Stimulated activated naive CD8-positive, alpha-beta T cell treated with anti-CD3 and anti-CD28 coated beads, Interleukin-15, amount 100 ng/mL, for 72 hours (primary cell): ENCODE results near the gene TTLL11.
A peak's percentile ranks its signal among the peaks of the same experiment; 100 is the strongest.

Experiments
- ATAC-seq: fragments of 150-1000 bp; cut with Tn5 transposase; 2 replicates; pipeline ENCODE4 v1.10.0; 2021; ENCODE audit warnings: mild to moderate bottlenecking, moderate library complexity
- DNase-seq, 2 donors: peaks; one replicate each; pipeline ENCODE4 v3.0.0; 2021 to 2022
- H3K27ac Mint-ChIP-seq, 2 donors: one replicate each; pipeline ENCODE4 v1.8.0; 2022; ENCODE audit warnings: mild to moderate bottlenecking in 2 of 2, mixed read lengths in 2 of 2, moderate library complexity in 2 of 2
- H3K27me3 Mint-ChIP-seq: one replicate; pipeline ENCODE4 v1.8.0; 2022; ENCODE audit warnings: mixed read lengths
- H3K4me1 Mint-ChIP-seq: one replicate; pipeline ENCODE4 v1.8.0; 2022; ENCODE audit warnings: mild to moderate bottlenecking, mixed read lengths
- H3K4me3 Mint-ChIP-seq, 2 donors: one replicate each; pipeline ENCODE4 v1.8.0; 2022; ENCODE audit warnings: mild to moderate bottlenecking in 2 of 2, mixed read lengths in 2 of 2, moderate library complexity in 1 of 2
- H3K9me3 Mint-ChIP-seq, 2 donors: one replicate each; pipeline ENCODE4 v1.8.0; 2022; ENCODE audit warnings: mixed read lengths in 2 of 2

TTLL11 gene

GRCh38 chr9:122092611-122093506, at the start of gene TTLL11:
Gene TTLL11 (minus strand): TSS chr9:122093308. CDS start chr9:122093148, 160 bp downstream.
- ATAC-seq (peak; percentile 97), DNase-seq (peak; percentile 94 to 97)
- peaks cover 40% of the 10 kb centered on the region for H3K4me1 Mint-ChIP-seq
- no peaks in the 10 kb centered on the region for H3K9me3 Mint-ChIP-seq
- H3K27me3 Mint-ChIP-seq = peaks cover 10% of the 10 kb centered on the region
- H3K4me3 Mint-ChIP-seq = peak within 1 kb of the TSS; percentile 90 to 93
- peak within 1 kb of the TSS; percentile 45 to 90 for H3K27ac Mint-ChIP-seq

- no peak for ATAC-seq
- Mint-ChIP-seq H3K27me3 (no peaks in the 10 kb centered on the region), H3K4me1 (no peaks in the 10 kb centered on the region), H3K27ac (no peak overlapping the region), H3K9me3 (no peaks in the 10 kb centered on the region), H3K4me3 (no peak overlapping the region)
- no peak for DNase-seq
These were observed 48.6 kb upstream of the TTLL11 start for GRCh38 chr9:122141671-122142070.

- DNase-seq = no peak
- H3K27me3 Mint-ChIP-seq = no peaks in the 10 kb centered on the region
- no peak for ATAC-seq
- H3K9me3 Mint-ChIP-seq = no peaks in the 10 kb centered on the region
- H3K4me1 Mint-ChIP-seq = no peaks in the 10 kb centered on the region
- no peak overlapping the region for H3K4me3 Mint-ChIP-seq
- H3K27ac Mint-ChIP-seq = no peak overlapping the region
These were observed 47.5 kb upstream of the TTLL11 start for GRCh38 chr9:122140368-122141193.

GRCh38 chr9:122138560-122139268, 45.6 kb upstream of the TTLL11 start:
- no peaks in the 10 kb centered on the region for H3K27me3 Mint-ChIP-seq
- H3K27ac Mint-ChIP-seq = no peak overlapping the region
- DNase-seq = no peak
- no peaks in the 10 kb centered on the region for H3K4me1 Mint-ChIP-seq
- no peaks in the 10 kb centered on the region for H3K9me3 Mint-ChIP-seq
- H3K4me3 Mint-ChIP-seq = no peak overlapping the region
- no peak for ATAC-seq

GRCh38 chr9:122135529-122135859, 42.4 kb upstream of the TTLL11 start:
- Mint-ChIP-seq H3K27me3 (peaks cover 16% of the 10 kb centered on the region), H3K27ac (no peak overlapping the region), H3K4me1 (no peaks in the 10 kb centered on the region), H3K4me3 (no peak overlapping the region), H3K9me3 (no peaks in the 10 kb centered on the region)
- no peak for ATAC-seq
- DNase-seq = no peak

GRCh38 chr9:122134822-122135528, 41.9 kb upstream of the TTLL11 start:
- H3K4me3 Mint-ChIP-seq = no peak overlapping the region
- no peaks in the 10 kb centered on the region for H3K9me3 Mint-ChIP-seq
- ATAC-seq = no peak
- H3K27me3 Mint-ChIP-seq = peaks cover 18% of the 10 kb centered on the region
- H3K4me1 Mint-ChIP-seq = no peaks in the 10 kb centered on the region
- no peak overlapping the region for H3K27ac Mint-ChIP-seq
- no peak for DNase-seq

GRCh38 chr9:122133984-122134535, 41.0 kb upstream of the TTLL11 start:
- no peak overlapping the region for H3K27ac Mint-ChIP-seq
- H3K4me3 Mint-ChIP-seq = no peak overlapping the region
- ATAC-seq (no peak), DNase-seq (no peak)
- H3K9me3 Mint-ChIP-seq = no peaks in the 10 kb centered on the region
- H3K4me1 Mint-ChIP-seq = no peaks in the 10 kb centered on the region
- H3K27me3 Mint-ChIP-seq = peaks cover 18% of the 10 kb centered on the region

GRCh38 chr9:122133263-122133983, 40.3 kb upstream of the TTLL11 start:
- ATAC-seq (no peak), DNase-seq (no peak)
- H3K9me3 Mint-ChIP-seq = no peaks in the 10 kb centered on the region
- H3K4me1 Mint-ChIP-seq = no peaks in the 10 kb centered on the region
- H3K4me3 Mint-ChIP-seq = no peak overlapping the region
- H3K27me3 Mint-ChIP-seq = peaks cover 18% of the 10 kb centered on the region
- H3K27ac Mint-ChIP-seq = no peak overlapping the region

- no peak overlapping the region for H3K4me3 Mint-ChIP-seq
- H3K4me1 Mint-ChIP-seq = peaks cover 3% of the 10 kb centered on the region
- peaks cover 24% of the 10 kb centered on the region for H3K27me3 Mint-ChIP-seq
- DNase-seq = no peak
- H3K9me3 Mint-ChIP-seq = no peaks in the 10 kb centered on the region
- ATAC-seq = no peak
- no peak overlapping the region for H3K27ac Mint-ChIP-seq
These were observed 39.4 kb upstream of the TTLL11 start for GRCh38 chr9:122132539-122132938.

GRCh38 chr9:122131401-122132001, 38.4 kb upstream of the TTLL11 start:
- no peak for DNase-seq
- H3K4me1 Mint-ChIP-seq = peaks cover 10% of the 10 kb centered on the region
- H3K27me3 Mint-ChIP-seq = peaks cover 34% of the 10 kb centered on the region
- H3K9me3 Mint-ChIP-seq = no peaks in the 10 kb centered on the region
- no peak for ATAC-seq
- peak overlapping the region in 1 of 2 donors; percentile 14 for H3K27ac Mint-ChIP-seq
- H3K4me3 Mint-ChIP-seq = no peak overlapping the region

- H3K9me3 Mint-ChIP-seq = no peaks in the 10 kb centered on the region
- H3K4me1 Mint-ChIP-seq = peaks cover 17% of the 10 kb centered on the region
- H3K4me3 Mint-ChIP-seq = no peak overlapping the region
- H3K27me3 Mint-ChIP-seq = peaks cover 41% of the 10 kb centered on the region
- H3K27ac Mint-ChIP-seq = no peak overlapping the region
- ATAC-seq (no peak), DNase-seq (no peak)
These were observed 37.7 kb upstream of the TTLL11 start for GRCh38 chr9:122130837-122131236.

GRCh38 chr9:122129969-122130368, 36.9 kb upstream of the TTLL11 start:
- H3K27ac Mint-ChIP-seq = no peak overlapping the region
- peaks cover 50% of the 10 kb centered on the region for H3K27me3 Mint-ChIP-seq
- peaks cover 26% of the 10 kb centered on the region for H3K4me1 Mint-ChIP-seq
- no peaks in the 10 kb centered on the region for H3K9me3 Mint-ChIP-seq
- no peak for ATAC-seq
- DNase-seq = no peak
- no peak overlapping the region for H3K4me3 Mint-ChIP-seq

- DNase-seq (no peak), ATAC-seq (no peak)
- Mint-ChIP-seq H3K4me1 (peaks cover 28% of the 10 kb centered on the region), H3K27ac (no peak overlapping the region), H3K27me3 (peaks cover 60% of the 10 kb centered on the region), H3K4me3 (no peak overlapping the region), H3K9me3 (no peaks in the 10 kb centered on the region)
These were observed 35.8 kb upstream of the TTLL11 start for GRCh38 chr9:122128969-122129343.
